Large intestine (tissue), 3 donors: ENCODE results near the gene CNTNAP2. TPM values are rescaled to one million over a fixed set of nuclear protein-coding genes. Genes with fewer than 3 reads are reported as not detected.
"Not testable (repeated sequence)": the region's sequence is repeated elsewhere in the genome, so short reads cannot be mapped to it uniquely, and the experiment has no call there.

ENCODE experiments used
- DNase-seq, 2 donors: peaks; one replicate each; pipeline versions ENCODE4 v3.0.0 to v3.0.0-alpha.2; 2013
- H3K27ac ChIP-seq: one replicate; pipeline ENCODE4 v1.5.1; 2013; ENCODE audit warnings: low read length
- H3K27me3 ChIP-seq: 2 replicates; pipeline ENCODE4 v1.6.1; 2013; ENCODE audit warnings: low read length; ENCODE audit not compliant: control insufficient read depth, insufficient read depth
- H3K36me3 ChIP-seq: 2 replicates; pipeline ENCODE4 v1.6.1; 2013; ENCODE audit warnings: low read length; ENCODE audit not compliant: control insufficient read depth, insufficient read depth
- H3K4me1 ChIP-seq: one replicate; pipeline ENCODE4 v1.6.1; 2013; ENCODE audit warnings: low read length; ENCODE audit not compliant: control insufficient read depth, insufficient read depth
- H3K4me3 ChIP-seq: one replicate; pipeline ENCODE4 v1.5.1; 2013; ENCODE audit warnings: low read length
- H3K9me3 ChIP-seq: one replicate; pipeline ENCODE4 v1.6.1; 2013; ENCODE audit warnings: mild to moderate bottlenecking, low read depth, low read length, moderate library complexity; ENCODE audit not compliant: control insufficient read depth
- WGBS: methylation state at CpG from one replicate; pipeline ENCODE4 v1.1.5; 2013; ENCODE audit warnings: low lambda C conversion rate; ENCODE audit not compliant: insufficient coverage; 5-methylcytosine and 5-hydroxymethylcytosine counted together
- polyA plus RNA-seq: library from polyadenylated mRNA; unstranded; fragments of 120-200 nt; gene quantifications from one replicate; pipeline ENCODE4 v1.2.1, GENCODE V29; 2013

The CNTNAP2 gene
- polyA plus RNA-seq, 1 donor, result 12.9 TPM

- Histone ChIP-seq H3K9me3 (no peaks in the 10 kb centered on the region), H3K27me3 (no peaks in the 10 kb centered on the region), H3K4me3 (no peak overlapping the region), H3K4me1 (no peaks in the 10 kb centered on the region), H3K36me3 (no peaks in the 10 kb centered on the region), H3K27ac (no peak overlapping the region)
- no CpG with 5 or more reads among the region's 1 CpG for WGBS
- no peak for DNase-seq
These were observed 1469.9 kb downstream of the CNTNAP2 start for GRCh38 chr7:147586526-147586925.

- no peak for DNase-seq
- Histone ChIP-seq H3K4me3 (no peak overlapping the region), H3K4me1 (no peaks in the 10 kb centered on the region), H3K27me3 (no peaks in the 10 kb centered on the region), H3K27ac (no peak overlapping the region), H3K36me3 (no peaks in the 10 kb centered on the region), H3K9me3 (no peaks in the 10 kb centered on the region)
- WGBS, result no CpG with 5 or more reads among the region's 2 CpGs
These were observed 1476.9 kb downstream of the CNTNAP2 start for GRCh38 chr7:147593271-147594057.

- Histone ChIP-seq H3K27me3 (no peaks in the 10 kb centered on the region), H3K36me3 (no peaks in the 10 kb centered on the region), H3K4me1 (no peaks in the 10 kb centered on the region), H3K27ac (no peak overlapping the region), H3K9me3 (no peaks in the 10 kb centered on the region), H3K4me3 (no peak overlapping the region)
- 43% methylated on average over 1 of the region's 1 CpG for WGBS
- DNase-seq, result no peak
These were observed 1478.4 kb downstream of the CNTNAP2 start for GRCh38 chr7:147595042-147595441.

- WGBS, result no CpG with 5 or more reads among the region's 2 CpGs
- H3K4me3 ChIP-seq, H3K36me3 ChIP-seq, H3K27me3 ChIP-seq, H3K27ac ChIP-seq, H3K4me1 ChIP-seq, H3K9me3 ChIP-seq, DNase-seq: not testable (repeated sequence)
These were observed 1482.1 kb downstream of the CNTNAP2 start for GRCh38 chr7:147598687-147599086.

GRCh38 chr7:147605323-147605722 is 1488.7 kb downstream of the CNTNAP2 start:
- WGBS, result no CpG with 5 or more reads among the region's 4 CpGs
- no peaks in the 10 kb centered on the region for H3K36me3 ChIP-seq
- no peak overlapping the region for H3K4me3 ChIP-seq
- no peak for DNase-seq
- H3K4me1 ChIP-seq, result no peaks in the 10 kb centered on the region
- H3K9me3 ChIP-seq, result peaks cover 2% of the 10 kb centered on the region
- H3K27me3 ChIP-seq, result no peaks in the 10 kb centered on the region
- no peak overlapping the region for H3K27ac ChIP-seq

GRCh38 chr7:147607157-147607800 is 1490.7 kb downstream of the CNTNAP2 start:
- no peaks in the 10 kb centered on the region for H3K4me1 ChIP-seq
- WGBS, result 92% methylated on average over 2 of the region's 5 CpGs
- no peak overlapping the region for H3K4me3 ChIP-seq
- peaks cover 2% of the 10 kb centered on the region for H3K9me3 ChIP-seq
- H3K36me3 ChIP-seq, result no peaks in the 10 kb centered on the region
- no peak for DNase-seq
- no peak overlapping the region for H3K27ac ChIP-seq
- no peaks in the 10 kb centered on the region for H3K27me3 ChIP-seq

- DNase-seq, result no peak
- Histone ChIP-seq H3K27ac (no peak overlapping the region), H3K4me3 (no peak overlapping the region), H3K4me1 (no peaks in the 10 kb centered on the region), H3K36me3 (no peaks in the 10 kb centered on the region), H3K9me3 (no peaks in the 10 kb centered on the region), H3K27me3 (no peaks in the 10 kb centered on the region)
- no CpG with 5 or more reads among the region's 1 CpG for WGBS
These were observed 1494.8 kb downstream of the CNTNAP2 start for GRCh38 chr7:147611431-147611830.

- H3K9me3 ChIP-seq, result no peaks in the 10 kb centered on the region
- no peaks in the 10 kb centered on the region for H3K4me1 ChIP-seq
- no peak for DNase-seq
- no peak overlapping the region for H3K27ac ChIP-seq
- H3K36me3 ChIP-seq, result no peaks in the 10 kb centered on the region
- H3K27me3 ChIP-seq, result no peaks in the 10 kb centered on the region
- no peak overlapping the region for H3K4me3 ChIP-seq
- WGBS, result no CpG with 5 or more reads among the region's 3 CpGs
These were observed 1518.7 kb downstream of the CNTNAP2 start for GRCh38 chr7:147635288-147635687.

GRCh38 chr7:147636553-147636952 is 1520.0 kb downstream of the CNTNAP2 start:
- DNase-seq, result no peak
- no peaks in the 10 kb centered on the region for H3K27me3 ChIP-seq
- H3K27ac ChIP-seq, result no peak overlapping the region
- H3K9me3 ChIP-seq, result no peaks in the 10 kb centered on the region
- no peaks in the 10 kb centered on the region for H3K4me1 ChIP-seq
- H3K36me3 ChIP-seq, result no peaks in the 10 kb centered on the region
- no peak overlapping the region for H3K4me3 ChIP-seq
- 100% methylated on average over 1 of the region's 2 CpGs for WGBS

GRCh38 chr7:147638566-147638965 is 1522.0 kb downstream of the CNTNAP2 start:
- DNase-seq, result no peak
- H3K27me3 ChIP-seq, result no peaks in the 10 kb centered on the region
- H3K9me3 ChIP-seq, result no peaks in the 10 kb centered on the region
- H3K27ac ChIP-seq, result no peak overlapping the region
- no peak overlapping the region for H3K4me3 ChIP-seq
- H3K36me3 ChIP-seq, result no peaks in the 10 kb centered on the region
- no peaks in the 10 kb centered on the region for H3K4me1 ChIP-seq

- no peaks in the 10 kb centered on the region for H3K27me3 ChIP-seq
- WGBS, result no CpG with 5 or more reads among the region's 6 CpGs
- H3K4me3 ChIP-seq, result no peak overlapping the region
- DNase-seq, result no peak
- no peaks in the 10 kb centered on the region for H3K36me3 ChIP-seq
- no peaks in the 10 kb centered on the region for H3K4me1 ChIP-seq
- H3K27ac ChIP-seq, result no peak overlapping the region
- no peaks in the 10 kb centered on the region for H3K9me3 ChIP-seq
These were observed 1522.4 kb downstream of the CNTNAP2 start for GRCh38 chr7:147639037-147639436.
